HT1080 (cell line): Measurements from ENCODE around the gene HOXD11. TPM values are rescaled to one million over a fixed set of nuclear protein-coding genes. Genes with fewer than 3 reads are reported as not detected.
A peak's percentile ranks its signal among the peaks of the same experiment; 100 is the strongest.

ENCODE experiments used
- DNase-seq: peaks from one replicate; pipeline ENCODE4 v3.0.0-alpha.2; 2015; ENCODE audit warnings: low read depth
- total RNA-seq: library from RNA; depleted of rRNA; stranded (reverse); fragments of >200 nt; shearing (Covaris generic); gene quantifications from 2 replicates; pipeline ENCODE4 v1.2.3, GENCODE V29; 2014

HOXD11 gene
- total RNA-seq, 1 experiment from 2014 or later = 8.9 TPM

- peak; percentile 28 for DNase-seq
Measured at GRCh38 chr2:176080540-176081375, 26.3 kb upstream of the HOXD11 start.

DNA sequence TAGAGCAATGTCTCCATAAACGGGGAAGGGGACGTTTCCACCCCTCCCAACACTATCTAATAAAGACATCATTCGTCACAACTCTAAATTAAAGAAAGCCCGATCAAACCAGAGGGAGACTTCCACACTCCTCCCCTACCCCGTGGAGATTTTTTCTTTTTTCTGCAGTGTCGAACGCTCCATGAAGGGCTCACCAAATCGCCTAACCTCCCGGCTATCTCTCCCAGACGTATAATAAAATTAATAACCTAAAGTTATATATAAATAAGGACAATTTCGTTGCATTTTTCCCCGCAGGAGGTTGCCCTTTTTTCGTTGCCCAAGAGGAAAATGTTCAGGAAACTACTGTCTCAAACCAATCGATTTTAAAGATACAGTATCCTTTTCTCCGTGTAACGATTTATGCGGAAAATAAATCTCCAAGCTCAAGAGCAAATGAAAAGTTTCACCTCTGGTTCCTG is 25.7 kb upstream of the HOXD11 start:
- no peak for DNase-seq

DNA sequence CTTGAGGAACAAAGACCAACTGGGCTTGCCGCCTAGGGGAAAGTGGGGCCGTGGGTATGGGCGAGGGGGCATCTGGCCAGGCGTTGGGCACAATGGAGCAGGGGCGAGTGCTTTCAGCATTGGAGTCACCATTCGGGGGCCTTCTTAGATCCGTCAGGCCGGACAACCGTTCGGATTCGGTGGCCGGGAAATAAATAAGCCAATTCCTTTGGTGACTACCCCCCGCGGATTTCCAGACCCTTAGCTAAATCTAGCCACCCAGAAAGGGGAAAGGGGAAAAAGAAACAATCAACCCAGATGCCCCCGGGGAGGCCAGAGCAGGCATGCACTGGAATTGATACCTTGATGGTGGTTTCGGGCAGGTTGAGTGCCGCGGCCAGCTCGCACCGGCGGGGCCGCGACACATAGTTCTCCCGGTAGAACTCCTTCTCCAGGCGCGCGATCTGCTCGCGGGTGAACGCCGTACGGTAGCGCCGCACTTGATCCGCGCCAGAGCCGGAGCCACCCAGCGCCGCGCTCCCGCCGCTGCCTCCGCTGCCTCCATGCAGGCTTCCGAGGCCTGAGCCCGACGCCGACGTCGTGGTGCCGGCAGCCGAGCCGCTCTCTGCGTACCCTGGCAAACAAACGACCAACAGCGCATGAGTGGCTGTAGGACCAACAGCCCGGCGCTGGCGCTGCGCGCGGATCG is 25.1 kb upstream of the HOXD11 start:
- no peak for DNase-seq

DNA sequence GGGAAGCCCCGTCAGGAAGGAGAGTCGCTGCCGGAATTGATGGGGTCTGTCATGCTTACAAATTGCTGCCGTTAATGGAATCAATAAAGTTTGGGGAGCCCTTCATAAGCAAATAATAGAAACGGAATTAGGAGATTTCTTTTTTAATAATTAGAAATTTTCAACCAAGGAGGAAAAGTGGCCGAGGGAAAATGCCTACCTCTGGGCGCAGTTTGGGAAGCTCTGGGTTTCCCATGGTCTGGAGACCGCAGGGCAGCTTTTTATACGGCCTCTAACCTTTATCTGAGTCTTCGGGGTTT is 24.6 kb upstream of the HOXD11 start:
- no peak for DNase-seq

GRCh38 chr2:176082824-176083751 is 24.0 kb upstream of the HOXD11 start:
- no peak for DNase-seq

DNA sequence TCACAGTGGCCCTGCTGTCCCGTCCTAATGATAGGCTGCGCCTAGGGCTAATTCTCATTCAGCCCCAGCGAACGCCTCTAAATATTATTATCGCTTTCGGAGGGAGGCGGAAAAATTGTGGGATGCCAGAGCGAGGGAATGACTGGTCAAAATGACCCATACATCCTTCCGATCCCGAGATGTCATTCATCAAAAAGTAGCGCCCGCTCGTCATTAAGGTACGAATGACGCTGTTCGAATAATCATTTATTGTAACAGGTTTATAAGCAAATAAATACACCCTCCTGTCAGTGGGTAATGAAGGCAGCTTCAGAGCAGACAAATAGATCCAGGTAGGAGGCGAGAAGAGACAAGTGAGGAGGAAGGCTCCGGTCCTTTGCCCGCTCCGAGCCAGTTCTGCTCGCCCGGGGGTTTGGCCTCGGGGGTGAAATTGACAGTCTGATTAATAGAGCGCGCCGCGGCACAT is 23.3 kb upstream of the HOXD11 start, which contains the start of gene EVX2:
TSS of gene EVX2 (minus strand) at position 167 of the 466 bp plus-strand sequence. CDS start 186 bp downstream, outside the sequence.
- no peak for DNase-seq

- DNase-seq = no peak
Measured at GRCh38 chr2:176084611-176085119, 22.4 kb upstream of the HOXD11 start.

DNA sequence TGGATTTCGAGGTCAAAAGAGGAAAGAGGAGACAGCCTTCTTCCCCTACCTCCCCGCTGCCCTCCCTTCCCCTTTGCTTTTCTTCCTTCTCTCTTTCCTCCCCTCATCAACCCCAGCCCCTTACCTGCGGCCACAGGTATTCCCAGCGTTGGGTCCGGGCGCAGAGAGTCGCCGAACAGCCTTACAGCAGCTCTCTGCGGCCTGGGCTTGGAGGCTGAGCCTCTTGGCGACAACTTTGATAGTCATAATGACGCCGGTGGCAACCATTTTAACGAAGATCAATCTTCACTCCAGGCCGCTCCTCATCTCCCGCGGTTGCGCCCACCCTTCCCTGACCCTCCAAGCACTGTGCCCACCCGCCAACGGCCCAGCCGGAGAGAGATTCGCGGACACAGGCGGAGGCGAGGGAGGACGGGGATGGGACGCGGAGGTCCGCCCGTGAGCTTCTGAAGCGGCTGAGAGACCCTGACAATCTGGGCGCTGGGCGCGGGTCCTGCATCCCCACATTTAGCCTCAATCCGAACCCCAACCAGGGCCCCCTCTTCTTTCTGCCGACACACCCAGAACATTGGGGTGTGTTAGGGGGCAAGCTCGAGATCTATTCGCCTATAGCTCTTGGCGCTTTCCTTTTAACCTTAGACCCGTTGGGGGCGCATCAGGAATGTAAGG is 21.8 kb upstream of the HOXD11 start:
- DNase-seq = no peak

GRCh38 chr2:176085861-176086771 is 21.0 kb upstream of the HOXD11 start:
- DNase-seq = peak; percentile 25

GRCh38 chr2:176087330-176088047 is 19.6 kb upstream of the HOXD11 start:
- DNase-seq = no peak

DNA sequence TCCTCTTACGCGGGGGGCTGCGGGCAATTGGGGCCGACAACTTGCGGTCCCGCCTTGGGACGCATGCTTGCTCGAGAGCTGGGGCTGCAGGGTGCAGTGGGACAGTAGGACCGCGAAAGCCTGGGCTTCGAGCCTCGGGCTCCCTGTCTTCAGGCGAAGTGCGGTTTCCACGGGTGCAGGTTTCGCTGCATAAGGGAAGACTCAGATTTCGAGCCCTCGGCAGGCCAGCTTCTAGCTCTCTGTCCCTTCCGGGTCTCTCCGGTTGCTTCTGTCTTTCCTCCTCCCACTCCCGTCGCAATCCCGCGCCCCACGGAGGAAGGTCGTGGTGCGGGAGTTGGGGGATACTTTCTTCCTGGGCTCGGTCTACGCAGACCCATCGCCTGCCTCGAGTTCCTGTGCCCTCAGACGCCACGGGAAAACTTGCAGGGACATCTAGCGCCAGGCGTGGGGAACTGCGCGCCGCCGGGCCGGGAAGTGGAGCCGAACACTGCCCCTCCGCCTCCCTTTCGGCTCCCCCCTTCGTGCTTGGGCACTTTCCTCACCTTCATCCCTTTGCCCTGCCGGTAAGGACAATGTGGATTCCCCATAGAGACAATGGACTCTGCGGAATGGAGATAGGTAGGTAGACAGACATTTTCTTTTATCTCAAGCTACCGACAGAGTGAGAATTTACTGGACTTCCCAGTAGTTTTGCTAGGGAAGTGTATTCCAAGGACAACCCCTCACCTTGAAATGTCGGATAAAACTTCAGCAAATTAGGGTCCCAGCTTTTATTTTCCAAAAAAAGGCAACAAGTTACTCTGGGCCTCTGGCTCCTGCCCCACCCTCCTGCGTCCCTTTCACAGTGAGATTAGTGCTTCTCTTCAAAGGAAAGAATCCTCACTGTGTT is 18.8 kb upstream of the HOXD11 start:
- DNase-seq = peak; percentile 38

DNA sequence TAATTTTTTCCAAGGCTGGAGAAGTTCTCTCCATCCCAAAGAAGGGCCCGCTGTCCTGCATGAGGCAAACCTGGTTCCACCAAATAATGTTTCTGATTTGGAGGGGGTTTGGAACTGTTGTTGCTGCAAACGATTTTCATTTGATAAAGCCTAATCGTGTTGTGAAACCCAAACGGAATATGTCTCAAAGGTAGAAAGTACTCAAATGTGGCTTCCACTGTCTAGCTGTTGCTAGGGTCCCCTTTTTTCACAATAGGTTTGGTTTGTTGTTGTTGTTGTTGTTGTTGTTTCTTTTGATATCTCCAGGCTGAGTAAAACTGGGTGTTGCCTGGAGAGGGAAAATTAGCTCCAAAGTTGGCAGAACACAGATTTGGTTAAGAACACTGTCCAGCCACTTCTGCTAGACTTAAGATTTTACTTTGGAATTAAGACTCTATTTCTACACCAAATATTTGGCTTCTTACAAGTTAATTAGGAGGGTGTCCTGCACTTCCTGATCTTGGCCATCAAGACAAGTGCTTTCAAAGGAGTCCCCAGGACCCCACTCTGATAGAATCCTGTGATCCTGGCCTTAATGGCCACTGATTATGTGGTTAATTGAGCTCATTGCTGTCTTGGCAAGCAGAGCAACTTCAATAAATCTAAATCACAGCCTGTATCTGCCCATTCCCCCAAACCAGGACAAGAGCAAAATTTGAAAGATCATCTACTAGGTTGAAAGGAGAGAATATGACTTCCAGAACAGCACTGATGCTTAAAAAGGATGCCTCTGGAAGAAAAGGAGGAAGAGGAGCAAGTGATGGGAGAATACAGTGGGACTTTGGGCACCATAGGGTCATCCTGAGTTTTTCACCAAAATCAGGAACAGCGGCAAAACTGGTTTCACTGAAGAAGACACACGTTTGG is 17.9 kb upstream of the HOXD11 start:
- DNase-seq = no peak

DNA sequence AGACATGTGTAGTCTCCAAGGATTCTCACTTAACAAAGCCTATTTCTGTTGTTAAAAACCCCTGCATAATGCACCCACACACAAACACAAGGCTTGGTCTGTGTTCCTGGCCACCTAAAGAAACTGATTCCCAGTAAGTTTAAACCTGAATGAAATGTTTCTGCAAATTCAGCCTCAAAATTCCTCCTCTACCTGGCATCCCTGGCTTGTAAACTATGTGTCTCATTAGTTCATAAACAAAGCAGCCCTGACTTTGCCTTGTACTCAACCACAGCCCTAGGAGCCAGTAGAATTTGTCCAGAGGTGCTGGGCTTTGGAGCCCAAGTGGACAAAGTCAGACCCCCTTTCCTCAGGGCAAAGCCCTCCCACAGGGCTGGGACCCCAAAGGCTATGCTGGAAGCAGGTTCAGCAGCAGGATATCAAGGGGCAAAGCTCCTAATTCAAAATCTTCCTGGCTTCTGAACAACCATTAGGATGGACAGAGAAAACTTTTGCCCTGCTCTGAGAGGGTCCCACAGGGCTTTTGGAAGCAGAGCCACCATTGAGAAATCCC is 17.2 kb upstream of the HOXD11 start:
- no peak for DNase-seq

GRCh38 chr2:176090862-176091261 is 16.2 kb upstream of the HOXD11 start:
- no peak for DNase-seq

DNA sequence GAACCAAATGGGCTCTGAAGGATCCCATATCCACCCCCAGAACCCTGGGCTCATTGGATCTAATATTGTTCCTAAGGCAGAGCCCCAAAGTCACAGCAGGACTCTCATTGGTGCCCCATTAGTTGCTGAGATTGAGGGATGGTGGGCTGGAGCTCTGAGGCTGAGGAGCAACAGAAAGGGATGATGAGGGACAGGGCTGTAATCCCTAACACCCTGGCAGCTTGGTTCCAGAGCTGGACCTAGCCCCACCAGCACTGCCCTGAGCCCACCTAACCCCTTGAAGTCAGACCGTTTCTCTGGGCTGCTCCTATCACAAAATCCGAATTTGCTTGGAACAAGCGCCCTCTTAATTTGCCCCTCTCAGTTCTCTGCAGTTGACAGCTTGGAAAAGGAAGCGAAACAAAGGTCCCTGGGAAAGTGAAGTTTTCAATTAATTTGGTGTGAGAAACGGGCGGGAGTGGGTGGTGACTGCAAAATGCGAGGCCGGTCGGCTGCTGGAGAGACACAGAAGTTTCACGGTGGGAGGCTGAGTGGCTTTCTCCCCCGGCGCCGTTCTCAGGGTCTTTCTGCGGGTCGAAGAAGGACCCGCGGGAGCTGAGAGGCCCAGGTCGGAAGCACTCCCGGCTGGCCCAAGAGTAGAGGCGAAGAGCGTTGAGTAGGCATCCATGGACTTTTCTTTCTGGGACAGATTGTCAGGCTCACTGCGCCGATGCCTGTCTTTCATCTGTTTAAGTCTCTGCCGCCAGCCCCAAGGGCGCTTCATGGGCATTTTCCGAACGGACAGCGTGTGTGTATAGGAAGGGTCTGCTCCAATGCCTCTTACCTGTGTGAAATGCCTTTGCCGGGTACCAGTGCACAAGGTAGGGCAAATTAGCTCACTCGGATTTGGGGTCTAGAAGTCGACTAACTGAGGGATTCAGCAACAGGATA is 15.5 kb upstream of the HOXD11 start:
- DNase-seq = no peak
